DMS 273 treated with DMSO at 0.1 percent for 48 hours (cell line): ENCODE measurements around the gene TLX3.

ENCODE experiments used
- DNase-seq: peaks from one replicate; lab custom pipeline; 2025; lab: John Stamatoyannopoulos, UW

Gene TLX3

GRCh38 chr5:171306166-171306565, 2.9 kb upstream of the TLX3 start:
- no peak for DNase-seq

GRCh38 chr5:171306781-171307591, 2.1 kb upstream of the TLX3 start:
- no peak for DNase-seq

- no peak for DNase-seq
Measured at GRCh38 chr5:171307789-171308452, 1.1 kb upstream of the TLX3 start.

- DNase-seq = no peak
Measured at GRCh38 chr5:171309276-171310211, 496 bp downstream of the TLX3 start.

GRCh38 chr5:171310212-171310818, 1.3 kb downstream of the TLX3 start:
- no peak for DNase-seq

- DNase-seq = no peak
Measured at GRCh38 chr5:171310819-171311321, 1.8 kb downstream of the TLX3 start.

- no peak for DNase-seq
Measured at GRCh38 chr5:171311322-171312077, 2.5 kb downstream of the TLX3 start.

- no peak for DNase-seq
Measured at GRCh38 chr5:171312129-171312974, 3.3 kb downstream of the TLX3 start.

GRCh38 chr5:171313481-171314206, 4.6 kb downstream of the TLX3 start:
- DNase-seq = no peak

- no peak for DNase-seq
Measured at GRCh38 chr5:171314728-171315385, 5.8 kb downstream of the TLX3 start.

- no peak for DNase-seq
Measured at GRCh38 chr5:171315386-171315891, 6.4 kb downstream of the TLX3 start.

GRCh38 chr5:171315925-171316257, 6.8 kb downstream of the TLX3 start:
- DNase-seq = no peak

- no peak for DNase-seq
Measured at GRCh38 chr5:171316258-171317121, 7.4 kb downstream of the TLX3 start.

- no peak for DNase-seq
Measured at GRCh38 chr5:171317230-171317629, 8.2 kb downstream of the TLX3 start.

GRCh38 chr5:171318026-171318425, 9.0 kb downstream of the TLX3 start:
- no peak for DNase-seq

- DNase-seq = no peak
Measured at GRCh38 chr5:171321447-171321846, 12.4 kb downstream of the TLX3 start.

- DNase-seq = no peak
Measured at GRCh38 chr5:171322527-171322926, 13.5 kb downstream of the TLX3 start.

GRCh38 chr5:171323007-171323406, 14.0 kb downstream of the TLX3 start:
- DNase-seq = no peak
